ENCODE measurements around the gene SMAD7. TPM values are rescaled to one million over a fixed set of nuclear protein-coding genes. Genes with fewer than 3 reads are reported as not detected.

SMAD7 gene
- total and polyA plus RNA-seq, 2 experiments from 2014 or later = 11.8 to 29.8 TPM

DNA sequence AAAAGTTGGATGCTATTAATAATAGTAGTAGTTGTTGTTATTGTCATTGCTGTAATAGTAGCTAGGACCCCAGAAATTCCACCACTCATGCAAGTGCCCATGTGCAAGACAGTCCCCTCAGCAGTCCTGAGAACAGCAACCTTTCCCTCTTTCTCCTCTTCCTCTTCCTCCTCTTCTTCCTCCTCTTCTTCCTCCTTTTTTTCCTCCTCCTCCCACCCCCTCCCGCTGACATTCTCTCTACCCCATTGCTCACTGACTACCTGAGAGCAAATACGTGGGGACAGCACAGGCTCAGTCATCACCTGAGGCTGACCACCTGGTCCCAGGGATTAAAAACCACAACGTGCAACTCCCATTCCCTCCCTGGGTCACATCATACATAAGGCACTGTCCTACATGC is 41.8 kb downstream of the SMAD7 start:
- Histone ChIP-seq H3K27me3 (ENCODE audit: insufficient read depth) (no peaks in the 10 kb centered on the region), H3K4me1 (ENCODE audit: insufficient read depth) (no peaks in the 10 kb centered on the region), H3K4me2 (no peak overlapping the region), H3K27ac (ENCODE audit: low read depth) (no peak overlapping the region), H3F3A (replicated peaks; ENCODE audit: low read depth) (no peaks in the 10 kb centered on the region), H2AFZ (no peak overlapping the region), H4K20me1 (replicated peaks; ENCODE audit: insufficient read depth) (no peaks in the 10 kb centered on the region), H3K9me2 (ENCODE audit: insufficient read depth) (no peaks in the 10 kb centered on the region), H3K4me3 (no peak overlapping the region), H3K36me3 (ENCODE audit: insufficient read depth) (no peaks in the 10 kb centered on the region), H3K79me2 (replicated peaks; ENCODE audit: insufficient read depth) (no peaks in the 10 kb centered on the region)
- TF ChIP-seq CREB1 (CRISPR knock-in tag; IDR thresholded peaks at IDR 0.05; ENCODE audit: low read depth) (no peak), EZH2phosphoT487 (IDR thresholded peaks at IDR 0.05; ENCODE audit: unreplicated experiment) (no peak)
- H3K4me1 Mint-ChIP-seq = no peaks in the 10 kb centered on the region; the same call in 2 of the 3 replicates
- DNase-seq (ENCODE audit: low spot score) (no peak), ATAC-seq (no peak)
- no peak overlapping the region for H3K27ac Mint-ChIP-seq
- H3K36me3 Mint-ChIP-seq (ENCODE audit: low read depth) = peaks cover 6% of the 10 kb centered on the region; the same call in 1 of the 3 replicates
- no peak overlapping the region for H3K4me3 Mint-ChIP-seq
- H3K27me3 Mint-ChIP-seq (ENCODE audit: insufficient read depth, low read depth, poor library complexity) = peaks cover 5% of the 10 kb centered on the region
- peaks cover 15% of the 10 kb centered on the region; the same call in 2 of the 3 replicates for H3K9me3 Mint-ChIP-seq

- H3K27me3 Mint-ChIP-seq (ENCODE audit: insufficient read depth, low read depth, poor library complexity) = peaks cover 2% of the 10 kb centered on the region
- Histone ChIP-seq H2AFZ (no peak overlapping the region), H3K27ac (ENCODE audit: low read depth) (no peak overlapping the region), H3F3A (replicated peaks; ENCODE audit: low read depth) (no peaks in the 10 kb centered on the region), H3K27me3 (ENCODE audit: insufficient read depth) (no peaks in the 10 kb centered on the region), H3K9me2 (ENCODE audit: insufficient read depth) (no peaks in the 10 kb centered on the region), H3K4me3 (no peak overlapping the region), H3K4me1 (ENCODE audit: insufficient read depth) (no peaks in the 10 kb centered on the region), H3K79me2 (replicated peaks; ENCODE audit: insufficient read depth) (no peaks in the 10 kb centered on the region), H3K36me3 (ENCODE audit: insufficient read depth) (no peaks in the 10 kb centered on the region), H3K4me2 (no peak overlapping the region), H4K20me1 (replicated peaks; ENCODE audit: insufficient read depth) (no peaks in the 10 kb centered on the region)
- H3K27ac Mint-ChIP-seq = no peak overlapping the region
- ATAC-seq (no peak), DNase-seq (ENCODE audit: low spot score) (no peak)
- H3K36me3 Mint-ChIP-seq (ENCODE audit: low read depth) = peaks cover 6% of the 10 kb centered on the region; the same call in 1 of the 3 replicates
- TF ChIP-seq EZH2phosphoT487 (IDR thresholded peaks at IDR 0.05; ENCODE audit: unreplicated experiment) = no peak
- no peak for TF ChIP-seq REST (IDR thresholded peaks at IDR 0.05; ENCODE audit: unreplicated experiment)
- H3K4me1 Mint-ChIP-seq = no peaks in the 10 kb centered on the region; the same call in 2 of the 3 replicates
- no peak overlapping the region for H3K4me3 Mint-ChIP-seq
- peaks cover 15% of the 10 kb centered on the region; the same call in 2 of the 3 replicates for H3K9me3 Mint-ChIP-seq
These were observed 45.3 kb downstream of the SMAD7 start for GRCh38 chr18:48905513-48905912.

- Mint-ChIP-seq H3K4me3 (no peak overlapping the region), H3K27me3 (ENCODE audit: insufficient read depth, low read depth, poor library complexity) (peaks cover 2% of the 10 kb centered on the region), H3K9me3 (peaks cover 15% of the 10 kb centered on the region; the same call in 2 of the 3 replicates), H3K4me1 (no peaks in the 10 kb centered on the region; the same call in 2 of the 3 replicates), H3K36me3 (ENCODE audit: low read depth) (peaks cover 6% of the 10 kb centered on the region; the same call in 1 of the 3 replicates), H3K27ac (no peak overlapping the region)
- Histone ChIP-seq H3K36me3 (ENCODE audit: insufficient read depth) (no peaks in the 10 kb centered on the region), H3F3A (replicated peaks; ENCODE audit: low read depth) (no peaks in the 10 kb centered on the region), H3K4me1 (ENCODE audit: insufficient read depth) (no peaks in the 10 kb centered on the region), H4K20me1 (replicated peaks; ENCODE audit: insufficient read depth) (no peaks in the 10 kb centered on the region), H3K27me3 (ENCODE audit: insufficient read depth) (no peaks in the 10 kb centered on the region), H3K79me2 (replicated peaks; ENCODE audit: insufficient read depth) (no peaks in the 10 kb centered on the region), H3K9me2 (ENCODE audit: insufficient read depth) (no peaks in the 10 kb centered on the region), H3K4me2 (no peak overlapping the region), H3K4me3 (no peak overlapping the region), H2AFZ (no peak overlapping the region), H3K27ac (ENCODE audit: low read depth) (no peak overlapping the region)
- no peak for ATAC-seq
- no peak for DNase-seq (ENCODE audit: low spot score)
- TF ChIP-seq CREB1 (CRISPR knock-in tag; IDR thresholded peaks at IDR 0.05; ENCODE audit: low read depth) (no peak), ZNF331 (CRISPR knock-in tag; IDR thresholded peaks at IDR 0.05; ENCODE audit: low read depth) (no peak), STAT1 (IDR thresholded peaks at IDR 0.05; ENCODE audit: unreplicated experiment) (no peak), NANOG (IDR thresholded peaks at IDR 0.05; ENCODE audit: borderline replicate concordance) (no peak), REST (IDR thresholded peaks at IDR 0.05; ENCODE audit: unreplicated experiment) (no peak), ETS1 (IDR thresholded peaks at IDR 0.05) (no peak), POLR2AphosphoS5 (IDR thresholded peaks at IDR 0.05; ENCODE audit: low read depth) (no peak)
These were observed 45.8 kb downstream of the SMAD7 start for GRCh38 chr18:48904847-48905394.
